CD4-positive, alpha-beta T cell treated with Interferon alpha-2 for 1 hour (primary cell): Measurements from ENCODE around the gene RHOG.

Experiments used
- DNase-seq, 2 donors: peaks; one replicate each; pipeline ENCODE4 v3.0.0-alpha.2; 2020 to 2022

The RHOG gene

DNA sequence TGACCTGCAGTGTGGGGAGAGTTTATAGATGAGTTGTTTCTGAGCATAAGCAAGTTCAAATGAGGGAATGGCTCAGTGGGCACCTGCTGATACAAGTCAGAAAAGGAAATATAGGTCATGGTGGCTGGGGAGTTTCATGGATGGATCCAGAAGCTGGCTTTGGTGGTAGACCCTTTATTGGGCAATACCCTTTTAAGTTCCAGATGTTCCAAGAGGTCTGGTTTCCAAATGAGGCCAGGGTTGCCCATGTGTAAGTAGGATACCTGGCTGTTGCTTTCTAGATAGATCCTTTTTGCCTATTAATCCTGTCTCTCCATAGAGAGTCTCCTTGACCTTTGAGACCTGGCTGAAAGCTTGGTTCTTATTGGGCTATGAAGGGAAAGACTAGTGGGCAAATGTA, 16.9 kb upstream of the RHOG start:
- no peak for DNase-seq

DNA sequence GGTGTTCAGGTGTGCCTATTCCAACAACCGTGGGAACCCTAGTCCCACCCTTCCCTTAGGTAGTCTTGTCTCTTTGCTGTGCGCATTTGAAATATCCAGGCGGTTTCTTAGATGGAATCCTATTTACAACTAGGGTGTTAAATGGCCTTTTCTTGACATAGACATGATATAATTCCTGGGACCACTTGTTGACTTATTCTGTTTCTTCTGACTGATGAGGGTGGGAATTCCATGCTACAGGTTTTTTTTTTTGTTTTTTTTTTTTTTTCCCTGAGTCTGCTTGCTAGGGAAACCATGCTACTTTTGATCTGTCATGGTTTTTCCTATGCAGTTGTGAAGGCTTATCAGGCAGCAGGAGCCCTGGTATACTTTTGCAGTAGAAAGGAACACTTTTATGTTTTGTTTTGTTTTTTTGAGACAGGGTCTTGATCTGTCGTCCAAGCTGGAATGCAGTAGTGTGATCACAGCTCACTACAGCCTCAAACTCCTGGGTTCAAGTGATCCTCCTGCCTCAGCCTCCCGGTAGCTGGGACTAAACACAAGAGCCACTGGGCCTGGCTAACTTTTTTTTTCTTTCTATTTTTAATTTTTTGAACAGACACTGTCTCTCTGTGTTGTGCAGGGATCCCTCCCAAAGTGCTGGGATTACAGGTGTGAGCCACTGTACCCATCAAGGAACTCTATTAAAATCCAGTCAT, 16.2 kb upstream of the RHOG start:
- DNase-seq, result no peak

DNA sequence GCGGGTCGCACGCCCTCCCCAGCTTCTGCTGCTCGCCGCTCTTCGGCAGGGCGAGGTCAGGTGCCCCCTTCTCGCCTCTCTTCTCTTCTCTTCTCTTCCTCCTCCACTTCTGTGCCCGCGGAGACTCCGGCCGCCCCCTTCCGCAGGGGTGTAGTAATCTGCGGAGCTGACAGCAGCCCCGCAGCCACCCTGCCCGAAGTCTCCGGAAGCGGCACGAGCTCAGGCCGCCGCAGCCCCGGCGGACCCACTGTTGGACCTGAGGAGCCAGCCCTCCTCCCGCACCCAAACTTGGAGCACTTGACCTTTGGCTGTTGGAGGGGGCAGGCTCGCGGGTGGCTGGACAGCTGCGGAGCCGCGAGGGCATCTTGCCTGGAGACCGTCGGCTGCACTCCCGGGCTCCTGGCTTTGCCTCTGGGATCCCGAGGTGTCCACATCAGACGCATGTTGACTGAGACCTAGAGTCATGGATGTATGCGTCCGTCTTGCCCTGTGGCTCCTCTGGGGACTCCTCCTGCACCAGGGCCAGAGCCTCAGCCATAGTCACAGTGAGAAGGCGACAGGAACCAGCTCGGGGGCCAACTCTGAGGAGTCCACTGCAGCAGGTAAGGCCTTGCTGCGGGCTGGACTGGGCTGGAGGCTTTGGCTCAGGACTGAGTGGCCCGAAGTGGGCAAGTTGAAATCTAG, 15.2 kb upstream of the RHOG start:
- DNase-seq, result peak; percentile 37 to 54

DNA sequence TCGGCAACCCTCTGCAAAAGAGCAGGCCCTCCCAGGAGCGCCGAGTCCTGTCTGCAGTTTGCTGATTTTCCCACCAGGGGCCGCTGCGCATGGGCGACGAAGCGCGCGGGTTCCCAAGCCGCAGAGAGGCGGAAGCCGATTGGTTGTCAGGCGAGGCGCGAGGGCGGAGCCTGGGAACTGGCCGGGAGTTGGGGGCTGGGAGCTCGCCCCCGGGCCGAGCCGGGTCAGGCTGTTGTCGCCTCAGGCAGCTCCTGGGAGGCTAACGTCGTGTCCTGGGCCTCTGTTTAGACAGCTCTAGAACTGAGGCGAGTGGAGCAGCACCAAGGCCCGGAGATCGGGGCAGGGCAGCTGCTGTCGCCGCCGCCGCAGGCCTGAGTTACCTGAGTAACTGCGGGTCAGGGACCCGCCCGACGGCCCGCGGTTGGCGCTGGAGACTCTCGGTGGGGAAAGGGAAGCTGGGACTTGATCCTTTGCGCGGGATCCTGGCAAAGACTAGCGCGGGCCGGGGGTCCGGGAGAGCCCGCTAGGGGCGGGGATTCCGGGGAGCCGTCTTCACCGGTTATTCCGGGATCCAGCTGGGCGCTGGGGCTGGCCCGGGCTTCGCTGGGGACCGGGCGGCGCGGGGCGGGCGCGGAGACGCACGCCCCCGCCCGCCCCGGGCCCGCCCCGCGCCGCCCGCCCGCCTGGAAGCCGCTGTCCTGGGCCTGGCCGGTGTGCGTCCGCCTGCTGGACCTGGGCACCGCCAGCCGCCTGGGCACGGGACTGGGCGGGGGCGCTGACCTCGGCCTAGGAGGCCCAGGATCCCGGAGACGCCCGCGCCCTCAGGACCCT, 14.4 kb upstream of the RHOG start, which contains the start of gene STIM1:
TSS of gene STIM1 (plus strand) at position 688 of the 831 bp plus-strand sequence. CDS start 607 bp downstream, outside the sequence.
- DNase-seq, result peak; percentile 95 to 98

DNA sequence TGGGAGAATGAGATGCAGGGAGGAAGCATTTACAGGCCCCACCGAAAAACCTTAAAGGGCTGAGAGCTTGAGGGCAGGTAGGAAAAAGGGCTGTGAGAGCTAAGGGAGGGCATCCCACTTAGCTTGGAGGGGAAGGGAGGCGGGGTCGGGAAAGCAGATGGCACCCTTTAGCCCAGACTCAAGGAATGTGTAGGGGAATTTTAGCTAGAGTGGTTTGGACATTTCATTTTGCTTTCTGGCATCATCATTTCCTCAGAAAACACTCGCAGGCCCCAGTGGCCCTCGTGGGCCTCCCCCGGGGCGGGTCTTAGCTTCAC, 13.9 kb upstream of the RHOG start:
- DNase-seq, result no peak

DNA sequence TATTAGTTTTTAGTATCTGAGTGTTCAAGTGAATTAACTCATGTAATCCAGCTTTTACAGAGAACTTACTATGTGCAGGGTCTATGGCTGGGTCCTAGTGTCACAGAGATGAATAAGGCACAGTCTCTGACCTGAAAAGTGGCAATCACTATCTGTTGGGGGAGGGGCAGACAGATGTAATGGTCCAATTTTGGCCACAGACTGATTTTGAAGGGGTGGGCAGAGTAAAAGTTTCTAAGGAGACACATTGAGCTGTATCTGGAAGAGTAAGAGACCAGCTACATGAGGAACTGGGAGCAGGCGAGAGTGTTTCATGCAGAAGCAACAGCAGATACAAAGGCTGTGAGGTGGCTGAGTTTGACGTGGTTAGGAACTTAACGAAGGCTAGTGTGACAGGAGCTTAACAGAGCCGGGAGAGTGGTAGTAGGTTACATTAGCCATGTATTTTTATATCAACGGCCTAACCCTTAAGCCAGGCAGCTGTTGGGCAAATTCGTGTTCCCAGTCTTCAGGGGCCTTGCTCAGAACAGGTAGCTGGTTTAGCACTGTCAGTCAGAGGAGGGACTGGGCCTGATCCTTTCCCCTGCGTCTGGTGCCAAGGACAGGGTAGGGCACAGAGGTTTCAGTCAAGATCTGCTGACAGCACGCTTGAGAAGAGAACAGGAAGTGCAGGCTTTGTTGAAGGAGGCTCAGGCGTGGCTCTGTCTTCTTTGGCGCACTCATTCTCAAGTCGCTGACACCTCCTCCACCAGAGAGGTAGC, 13.3 kb upstream of the RHOG start:
- peak; percentile 80 to 81 for DNase-seq

DNA sequence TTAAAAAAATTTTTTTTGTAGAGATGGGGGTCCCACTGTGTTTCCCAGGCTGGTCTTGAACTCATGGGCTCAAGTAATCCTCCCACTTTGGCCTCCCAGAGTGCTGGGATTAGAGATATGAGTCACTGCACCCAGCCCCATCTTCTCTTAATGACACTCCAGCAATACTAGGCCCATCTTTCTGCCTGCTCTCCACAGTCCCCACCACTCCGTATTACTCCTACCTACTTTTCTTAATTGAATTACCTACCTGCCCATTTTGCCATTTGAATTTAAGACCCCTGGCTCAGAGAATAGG, 12.7 kb upstream of the RHOG start:
- DNase-seq, result no peak

DNA sequence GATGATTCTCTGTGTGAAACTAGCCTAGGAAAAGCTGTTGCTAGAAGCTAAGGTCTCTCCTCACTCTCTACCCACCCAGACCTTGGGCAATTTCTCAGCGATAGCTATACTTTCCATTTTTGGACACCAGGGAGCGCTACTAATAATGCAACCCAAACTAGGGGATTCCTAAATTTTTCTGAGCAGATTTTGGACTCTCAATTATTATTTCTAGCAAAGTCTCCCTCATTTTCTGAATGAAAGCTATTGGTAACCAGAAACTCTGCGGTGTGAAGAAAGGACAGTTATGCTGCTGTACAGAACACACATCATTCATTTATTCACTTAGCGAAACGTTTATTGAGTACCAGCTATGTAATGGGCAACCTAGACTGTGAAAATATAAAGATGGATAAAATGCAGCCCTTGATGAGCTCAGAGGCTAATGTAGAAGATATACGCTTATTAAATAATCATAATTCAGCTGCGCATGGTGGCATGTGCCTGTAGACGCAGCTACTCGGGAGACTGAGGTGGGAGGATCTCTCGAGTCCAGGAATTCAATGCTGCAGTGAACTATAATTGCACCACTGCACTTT, 8.6 kb upstream of the RHOG start:
- peak; percentile 53 to 79 for DNase-seq

DNA sequence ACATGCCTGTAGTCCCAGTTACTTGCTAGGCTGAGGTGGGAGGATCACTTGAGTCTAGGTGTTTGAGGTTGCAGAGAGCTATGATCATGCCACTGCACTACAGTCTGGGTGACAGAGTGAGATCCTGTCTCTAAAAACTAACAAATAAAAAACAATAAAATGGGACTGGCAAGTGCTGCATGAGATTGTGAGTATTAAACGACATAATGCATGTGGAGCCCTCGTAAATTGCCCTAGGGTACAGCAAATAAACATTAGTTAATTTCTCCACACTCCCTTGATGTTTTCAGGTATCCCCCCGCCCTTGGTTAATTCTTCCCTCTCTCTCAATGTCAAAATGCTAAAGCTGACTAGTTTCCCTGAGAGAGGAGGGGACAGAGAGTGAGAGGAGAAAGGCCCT, 4.9 kb upstream of the RHOG start:
- no peak for DNase-seq

DNA sequence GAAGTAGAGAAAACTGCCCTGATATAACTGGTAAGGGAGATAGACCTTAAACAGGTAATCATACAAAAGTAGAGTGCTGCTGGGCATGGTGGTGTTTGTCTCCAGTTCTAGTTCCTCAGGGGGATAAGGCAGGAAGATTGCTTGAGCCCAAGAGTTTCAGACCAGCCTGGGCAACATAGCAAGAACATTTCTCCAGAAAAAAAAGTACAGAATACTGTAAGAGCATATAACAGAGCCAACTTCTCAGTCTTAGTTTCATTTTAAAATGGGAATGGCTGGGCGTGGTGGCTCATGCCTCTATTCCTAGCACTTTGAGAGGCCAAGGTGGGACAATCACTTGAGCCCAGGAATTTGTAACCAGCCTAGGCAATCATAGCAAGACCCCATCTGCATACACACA, 4.5 kb upstream of the RHOG start:
- DNase-seq, result no peak

DNA sequence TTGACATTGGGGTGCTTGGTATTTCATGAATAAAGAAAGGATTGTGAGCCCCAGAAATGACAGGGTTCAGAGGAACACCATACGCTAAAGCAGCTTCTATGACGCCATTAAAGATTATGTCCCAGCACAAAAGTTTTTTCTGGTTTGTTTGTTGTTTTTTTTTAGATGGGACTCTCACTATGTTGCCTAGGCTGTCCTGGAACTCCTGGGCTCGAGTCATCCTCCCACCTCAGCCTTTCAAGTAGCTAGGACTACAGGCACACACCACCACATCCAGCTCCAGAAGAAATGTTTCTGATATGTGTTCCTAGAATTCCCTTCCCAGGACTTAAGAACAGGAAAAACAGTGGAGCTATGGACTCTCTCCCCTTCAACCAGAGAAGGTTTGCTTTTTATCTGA, 2.6 kb upstream of the RHOG start:
- no peak for DNase-seq

DNA sequence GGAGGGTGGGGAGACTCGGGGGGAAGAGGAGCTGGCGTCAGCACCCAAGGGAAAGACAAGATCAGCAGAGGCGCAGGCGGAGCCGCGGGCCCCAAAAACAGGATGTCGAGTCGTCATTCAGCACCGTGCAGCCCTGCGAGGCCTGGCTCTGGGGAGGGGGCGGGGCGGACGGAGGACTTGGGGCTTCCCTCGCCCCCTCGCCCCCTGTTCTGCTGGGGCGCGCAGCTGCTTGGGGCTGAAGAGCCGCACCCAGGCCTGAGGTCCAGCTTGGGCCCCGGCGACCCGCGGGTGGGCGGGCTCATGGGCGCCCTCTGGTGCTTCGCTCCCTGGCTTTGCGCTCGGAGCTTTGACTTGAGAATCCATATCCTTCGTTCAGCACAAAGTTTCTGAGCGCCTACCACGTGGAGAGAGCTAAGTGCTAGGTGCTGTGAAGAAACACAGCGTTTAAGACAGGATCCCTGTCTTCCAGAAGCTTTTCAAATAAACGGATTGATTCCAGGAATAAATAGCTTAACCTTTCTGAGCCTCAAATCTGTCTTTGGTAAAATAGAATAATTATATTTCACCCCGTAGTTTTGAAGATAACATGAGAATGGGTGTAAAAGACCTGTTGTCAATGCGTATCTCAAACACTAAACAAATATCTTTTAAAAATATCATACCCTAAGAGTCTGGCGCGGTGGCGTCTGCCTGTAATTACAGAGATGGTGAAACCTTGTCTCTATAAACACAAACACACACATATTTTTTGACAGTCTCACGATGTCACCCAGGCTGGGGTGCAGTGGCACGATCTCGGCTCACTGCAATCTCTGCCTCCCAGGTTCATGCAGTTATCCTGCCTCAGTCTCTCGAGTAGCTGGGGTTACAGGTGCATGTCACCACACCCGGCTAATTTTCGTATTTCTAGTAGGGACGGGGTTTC, 929 bp upstream of the RHOG start:
- peak; percentile 94 to 96 for DNase-seq

DNA sequence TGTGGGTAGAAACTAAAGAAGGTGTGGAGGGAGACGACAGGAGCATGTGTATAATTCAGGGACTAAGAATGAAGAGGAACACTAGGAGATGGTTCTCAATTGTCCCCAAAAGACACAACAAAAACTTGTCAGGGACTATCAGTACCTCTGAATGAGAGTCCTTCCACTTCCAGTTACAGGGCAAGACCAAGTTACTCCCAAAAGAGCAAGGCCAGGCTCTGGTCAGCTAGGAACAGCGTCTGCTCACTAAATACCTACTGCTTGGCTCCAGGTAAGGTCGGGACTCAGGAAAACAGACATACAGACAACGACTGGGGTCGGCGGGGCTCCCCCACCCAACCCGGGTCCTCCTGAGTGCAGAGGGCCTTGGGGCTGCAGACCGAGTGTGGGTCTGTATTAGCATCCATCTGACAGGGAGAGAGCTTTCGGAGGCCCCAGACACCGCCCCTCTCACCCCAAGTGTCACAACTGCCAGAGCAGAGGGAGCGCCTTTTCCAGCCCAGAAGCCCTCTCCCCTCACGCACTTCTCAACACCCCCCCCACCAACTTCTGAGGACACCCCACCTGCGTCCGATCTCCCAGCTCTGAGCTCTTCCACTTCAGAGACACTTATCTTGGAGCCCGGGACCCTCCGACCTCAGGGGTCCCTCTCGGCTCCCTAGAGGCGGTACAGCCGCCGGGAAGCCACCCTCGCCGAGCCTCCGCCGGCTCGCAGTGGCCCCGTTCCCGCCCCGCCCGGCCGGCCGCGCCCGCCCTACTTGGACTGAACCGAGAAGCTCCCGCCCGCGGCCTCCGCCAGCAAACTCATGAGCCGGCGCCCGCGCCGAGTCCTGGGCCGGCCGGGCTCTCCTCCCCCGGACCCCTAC, 522 bp downstream of the RHOG start:
- peak in 1 of 2 donors; percentile 41 for DNase-seq

DNA sequence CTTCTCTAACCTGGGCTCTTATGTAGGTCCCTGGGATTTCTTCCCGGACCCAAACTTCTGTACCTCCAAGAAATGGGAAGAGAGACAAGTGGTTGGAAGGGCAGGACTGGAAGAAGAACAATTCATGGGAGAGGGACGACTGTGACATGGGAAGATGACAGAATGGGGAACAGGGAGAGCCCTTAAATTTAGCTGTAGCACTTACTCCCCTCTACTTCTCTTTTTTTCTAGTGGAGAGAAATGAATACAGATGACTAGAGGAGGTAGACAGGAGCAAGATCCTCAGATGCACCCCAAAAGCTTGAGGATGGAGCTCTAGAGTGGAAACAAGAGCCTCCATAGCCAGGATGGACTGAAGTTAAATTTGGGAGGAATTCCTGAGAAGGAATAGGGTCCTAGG, 2.3 kb downstream of the RHOG start:
- no peak for DNase-seq

DNA sequence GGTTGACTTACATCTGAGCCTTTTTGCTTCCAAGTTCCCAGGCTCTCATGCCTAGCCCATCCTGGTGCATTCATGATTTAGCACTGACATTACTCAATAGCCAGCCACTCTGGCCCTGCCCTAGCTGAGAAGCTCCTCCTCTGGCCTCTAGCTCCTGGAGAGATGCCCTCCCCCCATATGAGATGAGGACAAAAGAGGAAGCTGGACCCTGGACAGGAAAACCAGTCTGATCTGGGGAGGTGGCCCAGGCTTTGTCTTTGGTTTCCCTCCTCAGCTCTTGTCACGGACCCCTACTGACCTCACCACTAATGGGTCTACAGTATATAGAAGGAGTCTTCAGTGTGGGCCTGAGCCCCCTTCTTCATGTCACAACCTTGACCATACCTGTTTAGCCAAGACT, 3.0 kb downstream of the RHOG start:
- DNase-seq, result peak in 1 of 2 donors; percentile 58

DNA sequence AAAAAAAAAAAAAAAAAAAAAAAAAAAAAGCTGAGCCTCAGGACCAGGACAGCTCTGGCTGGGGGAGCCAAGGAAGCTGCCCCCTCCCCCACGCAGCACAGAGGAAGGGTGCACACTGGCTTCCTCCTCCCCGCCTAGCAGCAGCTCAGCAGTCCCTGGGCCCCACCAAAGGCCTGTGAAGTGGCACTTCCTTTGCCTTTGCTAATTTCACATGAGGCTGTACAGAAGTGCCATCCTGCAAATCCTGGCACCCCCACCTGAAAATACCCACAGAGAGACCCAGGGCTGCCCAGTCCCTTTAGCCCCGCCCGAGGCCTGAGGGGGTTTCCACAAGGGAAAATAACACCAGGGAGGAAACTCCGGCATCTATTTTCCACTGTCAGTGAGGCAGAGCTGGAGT, 3.9 kb downstream of the RHOG start:
- DNase-seq, result peak; percentile 46 to 67

DNA sequence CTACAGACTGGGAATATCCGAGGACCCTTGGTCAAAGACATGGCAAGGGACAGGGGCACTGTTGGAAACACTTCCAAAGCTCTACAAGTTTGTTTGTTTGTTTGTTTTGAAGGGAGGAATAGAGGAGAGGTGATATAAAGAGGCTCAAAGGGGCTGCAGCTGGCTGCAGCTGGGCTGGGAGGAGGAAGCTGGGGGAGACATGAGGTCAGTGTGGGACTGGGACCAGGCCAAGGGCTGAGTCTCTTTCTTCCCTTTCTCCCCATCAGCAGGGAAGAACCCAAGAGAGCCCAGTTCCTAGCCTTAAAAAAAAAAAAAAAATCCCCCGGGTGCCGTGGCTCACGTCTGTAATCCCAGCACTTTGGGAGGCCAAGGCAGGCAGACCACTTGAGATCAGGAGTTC, 5.0 kb downstream of the RHOG start:
- no peak for DNase-seq

DNA sequence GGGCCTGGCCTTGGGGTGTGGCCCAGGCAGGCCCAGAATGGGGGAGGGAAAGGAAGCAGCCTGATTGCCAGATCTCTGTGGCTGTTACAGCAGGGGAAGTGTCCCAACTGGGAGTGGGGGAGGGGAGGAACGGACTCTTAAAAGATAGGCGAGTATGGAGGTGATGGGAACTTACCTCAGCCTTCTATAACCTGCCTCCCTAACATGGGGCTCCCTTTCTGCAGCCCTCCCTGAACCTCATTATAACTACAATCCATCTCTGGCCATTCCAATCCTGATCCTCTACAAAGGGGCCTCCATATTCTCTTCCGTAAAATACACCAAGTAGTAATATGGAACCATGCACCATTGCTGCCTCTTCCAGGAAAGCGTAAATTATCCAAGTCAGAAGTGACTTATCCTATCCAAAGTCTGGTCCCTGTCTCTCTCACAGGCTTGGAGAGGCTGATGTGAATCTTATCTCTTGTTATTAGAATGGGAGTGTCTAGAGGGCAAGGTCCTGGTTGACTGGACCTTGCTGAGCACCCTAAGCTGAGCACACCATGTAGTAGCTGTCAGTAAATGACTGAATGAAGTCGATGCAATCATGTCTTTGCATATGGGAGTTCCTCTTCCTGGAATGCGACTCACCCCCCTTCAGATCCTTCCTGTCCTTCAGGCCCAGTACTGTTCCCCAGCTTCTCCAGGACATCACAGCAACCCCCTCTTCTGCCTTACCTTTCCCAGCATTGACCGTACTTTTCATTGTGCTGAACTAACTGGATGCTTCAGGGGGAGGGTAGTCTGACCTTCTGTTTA, 5.9 kb downstream of the RHOG start:
- peak; percentile 36 to 46 for DNase-seq

DNA sequence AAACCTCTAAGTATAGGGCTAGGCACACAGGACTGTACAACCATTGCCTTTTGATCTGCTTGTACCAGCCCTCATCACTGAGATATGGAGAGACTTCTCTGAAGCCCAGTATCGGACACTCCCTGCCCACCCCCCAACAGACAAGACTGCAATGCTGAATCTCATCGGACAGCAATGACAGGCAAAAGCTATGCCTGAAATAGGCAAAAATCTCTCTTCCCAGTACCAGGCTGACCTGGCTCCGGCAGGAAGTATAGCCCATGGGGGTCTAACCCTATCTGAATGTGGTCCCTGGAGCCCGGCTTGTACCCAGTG, 6.5 kb downstream of the RHOG start:
- DNase-seq, result no peak

DNA sequence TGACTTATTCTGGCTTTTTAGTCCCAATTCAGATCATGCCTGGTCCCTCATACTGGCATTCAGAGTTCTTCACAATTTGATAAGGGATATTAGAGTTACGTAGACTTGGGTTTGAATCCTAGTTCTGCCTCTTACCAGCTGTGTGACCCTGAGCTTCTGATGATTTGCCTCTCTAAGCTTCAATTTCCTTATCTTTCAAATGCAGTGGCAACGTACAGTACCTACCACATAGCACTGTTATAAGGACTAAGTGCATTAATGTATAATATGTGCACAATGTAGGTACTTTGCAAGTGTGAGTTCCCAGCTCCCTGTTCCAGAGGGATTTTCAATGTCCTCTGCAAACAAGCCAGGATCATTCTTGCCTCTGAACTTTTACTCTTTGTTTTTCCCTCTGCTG, 7.3 kb downstream of the RHOG start:
- DNase-seq, result no peak
